ENCODE data around the gene EBP. TPM values are rescaled to one million over a fixed set of nuclear protein-coding genes. Genes with fewer than 3 reads are reported as not detected.

Gene EBP
- total and polyA plus RNA-seq, 9 of the 15 experiments (the other 6 are each of a cell fraction or from before 2014, with no cell fraction given), result 228 to 987 (median 274) TPM

GRCh38 chrX:48533165-48533564 lies 11.6 kb downstream of the EBP start:
- Histone ChIP-seq H3K27ac (ENCODE audit: extremely low read depth, low read depth, low read length) (no peak overlapping the region), H3K27me3 (ENCODE audit: control insufficient read depth in 2 of 2, insufficient read depth in 2 of 2, low read length in 2 of 2) (no peaks in the 10 kb centered on the region), H3K9ac (ENCODE audit: insufficient read depth in 1 of 2, low read depth in 2 of 2, low read length in 2 of 2) (no peak overlapping the region), H3K4me2 (ENCODE audit: insufficient read depth, low read length) (no peak overlapping the region), H3K9me3 (replicated peaks; ENCODE audit: control insufficient read depth, insufficient read depth, low read depth, low read length) (no peaks in the 10 kb centered on the region), H3K4me1 (replicated peaks in 1 of 2; ENCODE audit: control insufficient read depth in 2 of 2, insufficient read depth in 2 of 2, low read length in 2 of 2) (peaks cover 2 to 17% of the 10 kb centered on the region in 2 experiments; a peak in 4 of 5 replicates), H2AFZ (ENCODE audit: low read depth, low read length) (no peak overlapping the region), H3K4me3 (no peak overlapping the region), H4K20me1 (replicated peaks; ENCODE audit: control insufficient read depth, insufficient read depth, low read length) (no peaks in the 10 kb centered on the region), H3K79me2 (ENCODE audit: control insufficient read depth, insufficient read depth, low read length) (no peaks in the 10 kb centered on the region), H3K36me3 (ENCODE audit: control insufficient read depth, insufficient read depth, low read length) (peaks cover 13% of the 10 kb centered on the region; the same call in 2 of the 3 replicates), H3K9me1 (ENCODE audit: control insufficient read depth, insufficient read depth, low read length) (no peaks in the 10 kb centered on the region)
- ChIA-PET CTCF (ENCODE audit: low intra/inter-chr PET ratio) (no interaction called here), POLR2A (no interaction called here)
- no peak for ATAC-seq
- peak in 1 of 4 experiments; percentile 2 for DNase-seq (ENCODE audit: extremely low read depth in 1 of 4, low spot score in 3 of 4)
- FAIRE-seq, result no peak
- in situ Hi-C loops (cut with MboI) (no loop called here), intact Hi-C loops (cut with micrococcal nuclease) (no loop called here)
- BruUV-seq (replicated peaks), result no TSS peak
- WGBS (ENCODE audit: insufficient coverage, low coverage, missing lambda C conversion rate), result 88% methylated on average over 2 of the region's 3 CpGs
- TF ChIP-seq SMC3 (conservative IDR thresholded peaks at IDR 0.05; ENCODE audit: insufficient read depth, low read depth, low read length), result no peak
- no peak for TF ChIP-seq ZBTB8A (IDR thresholded peaks at IDR 0.05; ENCODE audit: partially characterized antibody)
- TF ChIP-seq CHD2 (IDR thresholded peaks at IDR 0.05; ENCODE audit: low read depth, low read length), result no peak
- no peak for TF ChIP-seq SFPQ (IDR thresholded peaks at IDR 0.05; ENCODE audit: low read depth, low read length)
- TF ChIP-seq, protein P1, sequence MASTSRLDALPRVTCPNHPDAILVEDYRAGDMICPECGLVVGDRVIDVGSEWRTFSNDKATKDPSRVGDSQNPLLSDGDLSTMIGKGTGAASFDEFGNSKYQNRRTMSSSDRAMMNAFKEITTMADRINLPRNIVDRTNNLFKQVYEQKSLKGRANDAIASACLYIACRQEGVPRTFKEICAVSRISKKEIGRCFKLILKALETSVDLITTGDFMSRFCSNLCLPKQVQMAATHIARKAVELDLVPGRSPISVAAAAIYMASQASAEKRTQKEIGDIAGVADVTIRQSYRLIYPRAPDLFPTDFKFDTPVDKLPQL (IDR thresholded peaks at IDR 0.05; ENCODE audit: extremely low read depth, insufficient read length), result no peak
- TF ChIP-seq IRF1 (CRISPR knock-in tag; IDR thresholded peaks at IDR 0.05; ENCODE audit: borderline replicate concordance), result no peak
- TF ChIP-seq SIRT6 (IDR thresholded peaks at IDR 0.05; ENCODE audit: low read depth, low read length), result no peak
- TF ChIP-seq ZNF766 (CRISPR knock-in tag; conservative IDR thresholded peaks at IDR 0.05), result no peak
- TF ChIP-seq SMARCC2 (IDR thresholded peaks at IDR 0.05; ENCODE audit: low read depth), result no peak
- TF ChIP-seq, protein P2, sequence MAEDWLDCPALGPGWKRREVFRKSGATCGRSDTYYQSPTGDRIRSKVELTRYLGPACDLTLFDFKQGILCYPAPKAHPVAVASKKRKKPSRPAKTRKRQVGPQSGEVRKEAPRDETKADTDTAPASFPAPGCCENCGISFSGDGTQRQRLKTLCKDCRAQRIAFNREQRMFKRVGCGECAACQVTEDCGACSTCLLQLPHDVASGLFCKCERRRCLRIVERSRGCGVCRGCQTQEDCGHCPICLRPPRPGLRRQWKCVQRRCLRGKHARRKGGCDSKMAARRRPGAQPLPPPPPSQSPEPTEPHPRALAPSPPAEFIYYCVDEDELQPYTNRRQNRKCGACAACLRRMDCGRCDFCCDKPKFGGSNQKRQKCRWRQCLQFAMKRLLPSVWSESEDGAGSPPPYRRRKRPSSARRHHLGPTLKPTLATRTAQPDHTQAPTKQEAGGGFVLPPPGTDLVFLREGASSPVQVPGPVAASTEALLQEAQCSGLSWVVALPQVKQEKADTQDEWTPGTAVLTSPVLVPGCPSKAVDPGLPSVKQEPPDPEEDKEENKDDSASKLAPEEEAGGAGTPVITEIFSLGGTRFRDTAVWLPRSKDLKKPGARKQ (CRISPR knock-in tag; IDR thresholded peaks at IDR 0.05), result no peak
- TF ChIP-seq ZNF449 (CRISPR knock-in tag; IDR thresholded peaks at IDR 0.05), result no peak
- no peak for TF ChIP-seq SP2 (IDR thresholded peaks at IDR 0.05; ENCODE audit: extremely low read depth, low read depth, low read length, poor library complexity, severe bottlenecking)
